ENCODE data around the gene PDX1.

- TF ChIP-seq AHR (CRISPR knock-in tag; IDR thresholded peaks at IDR 0.05), result no peak
- no peak for TF ChIP-seq POLR2A (IDR thresholded peaks at IDR 0.05; ENCODE audit: insufficient read depth in 1 of 2, low read depth in 2 of 2, low read length in 2 of 2)
- TF ChIP-seq ZNF281 (CRISPR knock-in tag; IDR thresholded peaks at IDR 0.05; ENCODE audit: borderline replicate concordance), result no peak
- no peak for TF ChIP-seq ZNF230 (CRISPR knock-in tag; IDR thresholded peaks at IDR 0.05)
These were observed 51.4 kb downstream of the PDX1 start for GRCh38 chr13:27971236-27971645.
